ENCODE results near the gene ELAVL1. TPM values are rescaled to one million over a fixed set of nuclear protein-coding genes. Genes with fewer than 3 reads are reported as not detected.
A peak's percentile ranks its signal among the peaks of the same experiment; 100 is the strongest.
"Not testable (repeated sequence)": the region's sequence is repeated elsewhere in the genome, so short reads cannot be mapped to it uniquely, and the experiment has no call there.

The ELAVL1 gene
- total and polyA plus RNA-seq, 9 of the 15 experiments (the other 6 are each of a cell fraction or from before 2014, with no cell fraction given), result 4.3 to 172 (median 69.2) TPM

DNA sequence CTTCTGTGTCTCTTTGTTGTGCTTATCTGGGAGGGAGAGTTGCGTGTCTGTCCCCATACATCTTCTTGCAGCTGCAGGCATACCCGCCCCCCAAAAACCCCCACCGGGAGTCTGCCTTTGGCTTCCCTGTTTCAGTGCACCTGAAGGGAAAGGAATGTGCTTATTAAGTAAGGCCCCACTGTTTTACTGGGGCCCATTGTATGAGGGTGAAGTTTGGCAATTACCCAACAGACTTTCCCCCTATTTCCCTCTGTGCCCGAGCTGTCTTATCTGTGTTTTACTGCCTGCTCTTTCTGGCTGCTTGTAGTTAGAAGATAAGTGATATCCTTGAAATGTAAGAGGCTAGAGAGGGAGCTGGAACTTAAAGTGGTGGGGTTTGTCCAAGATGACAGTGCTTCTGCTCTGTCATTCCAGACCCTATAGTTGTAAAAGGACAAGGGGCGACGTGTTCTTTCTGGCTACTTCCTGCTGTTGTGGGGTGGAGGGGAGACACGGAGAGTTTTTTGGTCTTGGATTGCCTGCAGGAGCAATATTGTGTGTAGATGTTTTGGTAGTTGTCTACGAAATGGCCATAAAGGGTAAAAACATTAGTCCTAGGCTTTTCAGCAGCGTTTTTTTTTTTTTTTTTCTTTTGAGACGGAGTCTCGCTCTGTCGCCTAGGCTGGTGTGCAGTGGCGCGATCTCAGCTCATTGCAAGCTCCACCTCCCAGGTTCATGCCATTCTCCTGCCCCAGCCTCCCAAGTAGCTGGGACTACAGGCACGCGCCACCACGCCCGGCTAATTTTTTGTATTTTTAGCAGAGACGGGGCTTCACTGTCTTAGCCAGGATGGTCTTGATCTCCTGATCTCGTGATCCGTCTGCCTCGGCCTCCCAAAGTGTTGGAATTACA, 28.1 kb upstream of the ELAVL1 start (continued):
- TF ChIP-seq, protein P1, sequence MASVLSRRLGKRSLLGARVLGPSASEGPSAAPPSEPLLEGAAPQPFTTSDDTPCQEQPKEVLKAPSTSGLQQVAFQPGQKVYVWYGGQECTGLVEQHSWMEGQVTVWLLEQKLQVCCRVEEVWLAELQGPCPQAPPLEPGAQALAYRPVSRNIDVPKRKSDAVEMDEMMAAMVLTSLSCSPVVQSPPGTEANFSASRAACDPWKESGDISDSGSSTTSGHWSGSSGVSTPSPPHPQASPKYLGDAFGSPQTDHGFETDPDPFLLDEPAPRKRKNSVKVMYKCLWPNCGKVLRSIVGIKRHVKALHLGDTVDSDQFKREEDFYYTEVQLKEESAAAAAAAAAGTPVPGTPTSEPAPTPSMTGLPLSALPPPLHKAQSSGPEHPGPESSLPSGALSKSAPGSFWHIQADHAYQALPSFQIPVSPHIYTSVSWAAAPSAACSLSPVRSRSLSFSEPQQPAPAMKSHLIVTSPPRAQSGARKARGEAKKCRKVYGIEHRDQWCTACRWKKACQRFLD (CRISPR knock-in tag; IDR thresholded peaks at IDR 0.05), result peak; percentile 80; the same call in 1 of the 2 replicates
- TF ChIP-seq, protein P2, sequence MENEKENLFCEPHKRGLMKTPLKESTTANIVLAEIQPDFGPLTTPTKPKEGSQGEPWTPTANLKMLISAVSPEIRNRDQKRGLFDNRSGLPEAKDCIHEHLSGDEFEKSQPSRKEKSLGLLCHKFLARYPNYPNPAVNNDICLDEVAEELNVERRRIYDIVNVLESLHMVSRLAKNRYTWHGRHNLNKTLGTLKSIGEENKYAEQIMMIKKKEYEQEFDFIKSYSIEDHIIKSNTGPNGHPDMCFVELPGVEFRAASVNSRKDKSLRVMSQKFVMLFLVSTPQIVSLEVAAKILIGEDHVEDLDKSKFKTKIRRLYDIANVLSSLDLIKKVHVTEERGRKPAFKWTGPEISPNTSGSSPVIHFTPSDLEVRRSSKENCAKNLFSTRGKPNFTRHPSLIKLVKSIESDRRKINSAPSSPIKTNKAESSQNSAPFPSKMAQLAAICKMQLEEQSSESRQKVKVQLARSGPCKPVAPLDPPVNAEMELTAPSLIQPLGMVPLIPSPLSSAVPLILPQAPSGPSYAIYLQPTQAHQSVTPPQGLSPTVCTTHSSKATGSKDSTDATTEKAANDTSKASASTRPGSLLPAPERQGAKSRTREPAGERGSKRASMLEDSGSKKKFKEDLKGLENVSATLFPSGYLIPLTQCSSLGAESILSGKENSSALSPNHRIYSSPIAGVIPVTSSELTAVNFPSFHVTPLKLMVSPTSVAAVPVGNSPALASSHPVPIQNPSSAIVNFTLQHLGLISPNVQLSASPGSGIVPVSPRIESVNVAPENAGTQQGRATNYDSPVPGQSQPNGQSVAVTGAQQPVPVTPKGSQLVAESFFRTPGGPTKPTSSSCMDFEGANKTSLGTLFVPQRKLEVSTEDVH (IDR thresholded peaks at IDR 0.05; ENCODE audit: low read depth, partially characterized antibody), result peak; percentile 62
- TF ChIP-seq CTBP1 (IDR thresholded peaks at IDR 0.05; ENCODE audit: borderline replicate concordance) (peak; percentile 77; the same call in 1 of the 2 replicates), GTF2E2 (tag; IDR thresholded peaks at IDR 0.05) (peak; percentile 70; the same call in 1 of the 2 replicates), GABPA (tag; conservative IDR thresholded peaks at IDR 0.05; ENCODE audit: low read depth) (peak; percentile 57), PTRF (tag; IDR thresholded peaks at IDR 0.05) (peak; percentile 84), SMARCC2 (IDR thresholded peaks at IDR 0.05; ENCODE audit: low read depth) (peak; percentile 96), SRF (CRISPR knock-in tag; IDR thresholded peaks at IDR 0.05) (peak in 1 of 2 experiments; percentile 91; a peak in 2 of 4 replicates), CEBPB (tag; IDR thresholded peaks at IDR 0.05) (peak; percentile 85), MAFF (IDR thresholded peaks at IDR 0.05; ENCODE audit: low read length) (0 out of 2 replicates have a peak, but pooled peaks have one; percentile 34), EHMT2 (IDR thresholded peaks at IDR 0.05) (peak; percentile 79; the same call in 1 of the 2 replicates), L3MBTL2 (IDR thresholded peaks at IDR 0.05) (peak; percentile 69), CEBPG (tag; conservative IDR thresholded peaks at IDR 0.05 in 1 of 2, IDR thresholded peaks at IDR 0.05 in 1 of 2) (peak; percentile 40 to 65; a peak in 3 of 4 replicates), MYNN (IDR thresholded peaks at IDR 0.05) (peak; percentile 40; the same call in 1 of the 2 replicates)
- TF ChIP-seq, protein P3, sequence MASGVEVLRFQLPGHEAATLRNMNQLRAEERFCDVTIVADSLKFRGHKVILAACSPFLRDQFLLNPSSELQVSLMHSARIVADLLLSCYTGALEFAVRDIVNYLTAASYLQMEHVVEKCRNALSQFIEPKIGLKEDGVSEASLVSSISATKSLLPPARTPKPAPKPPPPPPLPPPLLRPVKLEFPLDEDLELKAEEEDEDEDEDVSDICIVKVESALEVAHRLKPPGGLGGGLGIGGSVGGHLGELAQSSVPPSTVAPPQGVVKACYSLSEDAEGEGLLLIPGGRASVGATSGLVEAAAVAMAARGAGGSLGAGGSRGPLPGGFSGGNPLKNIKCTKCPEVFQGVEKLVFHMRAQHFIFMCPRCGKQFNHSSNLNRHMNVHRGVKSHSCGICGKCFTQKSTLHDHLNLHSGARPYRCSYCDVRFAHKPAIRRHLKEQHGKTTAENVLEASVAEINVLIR (CRISPR knock-in tag; IDR thresholded peaks at IDR 0.05), result peak; percentile 39; the same call in 1 of the 2 replicates
- TF ChIP-seq, protein P4, sequence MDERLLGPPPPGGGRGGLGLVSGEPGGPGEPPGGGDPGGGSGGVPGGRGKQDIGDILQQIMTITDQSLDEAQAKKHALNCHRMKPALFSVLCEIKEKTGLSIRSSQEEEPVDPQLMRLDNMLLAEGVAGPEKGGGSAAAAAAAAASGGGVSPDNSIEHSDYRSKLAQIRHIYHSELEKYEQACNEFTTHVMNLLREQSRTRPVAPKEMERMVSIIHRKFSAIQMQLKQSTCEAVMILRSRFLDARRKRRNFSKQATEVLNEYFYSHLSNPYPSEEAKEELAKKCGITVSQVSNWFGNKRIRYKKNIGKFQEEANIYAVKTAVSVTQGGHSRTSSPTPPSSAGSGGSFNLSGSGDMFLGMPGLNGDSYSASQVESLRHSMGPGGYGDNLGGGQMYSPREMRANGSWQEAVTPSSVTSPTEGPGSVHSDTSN (CRISPR knock-in tag; IDR thresholded peaks at IDR 0.05; ENCODE audit: low read depth), result not testable (repeated sequence)
- TF ChIP-seq, protein P4 (tag; conservative IDR thresholded peaks at IDR 0.05; ENCODE audit: low read depth), result peak; percentile 66
- TF ChIP-seq CEBPG, MYNN (CRISPR knock-in tag; IDR thresholded peaks at IDR 0.05): not testable (repeated sequence)
